ENCODE results near the gene SGPP2.

- TF ChIP-seq GLIS2 (tag by site-specific recombination; IDR thresholded peaks at IDR 0.05) (no peak), CTCF (tag by site-specific recombination; IDR thresholded peaks at IDR 0.05) (no peak), ZNF785 (tag by site-specific recombination; IDR thresholded peaks at IDR 0.05) (no peak), ZNF239 (tag by site-specific recombination; IDR thresholded peaks at IDR 0.05) (no peak), ZEB2 (tag by site-specific recombination; IDR thresholded peaks at IDR 0.05) (no peak), ZNF211 (tag by site-specific recombination; IDR thresholded peaks at IDR 0.05; ENCODE audit: low read depth) (no peak), ZNF624 (tag by site-specific recombination; IDR thresholded peaks at IDR 0.05) (no peak)
Observed at GRCh38 chr2:222490131-222490530, 65.8 kb downstream of the SGPP2 start.
